ENCODE results near the gene HDAC4. TPM values are rescaled to one million over a fixed set of nuclear protein-coding genes. Genes with fewer than 3 reads are reported as not detected.

Gene HDAC4
- total RNA-seq, 1 experiment from 2014 or later, result 47.6 TPM

GRCh38 chr2:239377591-239377990 lies 23.2 kb downstream of the HDAC4 start:
- ATAC-seq (no peak), DNase-seq (ENCODE audit: low read depth, low spot score) (no peak)
- H3K79me2 ChIP-seq (ENCODE audit: insufficient read depth, low read length), result peaks cover 8% of the 10 kb centered on the region
- no peak overlapping the region for H3K9ac ChIP-seq (ENCODE audit: low read length)
- no peak overlapping the region for H3K27ac ChIP-seq (ENCODE audit: low read depth, low read length)
- RAD21 ChIA-PET (ENCODE audit: low non-redundant PET in 1 of 2, low total read pairs in 2 of 2, uncharacterized antibody in 2 of 2, unreplicated experiment in 2 of 2), result no interaction called here
- H2AFZ ChIP-seq (ENCODE audit: low read depth, low read length, poor library complexity, severe bottlenecking), result no peak overlapping the region
- no peak overlapping the region for H3K4me2 ChIP-seq (ENCODE audit: low read length)
- no peaks in the 10 kb centered on the region for H3K9me3 ChIP-seq (ENCODE audit: control insufficient read depth in 1 of 2, insufficient read depth in 1 of 2, low read depth in 1 of 2, low read length in 2 of 2)
- no peaks in the 10 kb centered on the region for H3K9me2 ChIP-seq (ENCODE audit: insufficient read depth)
- BruUV-seq (replicated peaks), result no TSS peak
- CTCF ChIA-PET, result no interaction called here
- H4K20me1 ChIP-seq (ENCODE audit: insufficient read depth), result no peaks in the 10 kb centered on the region
- H3K27me3 ChIP-seq (ENCODE audit: insufficient read depth, low read length), result no peaks in the 10 kb centered on the region
- H3K36me3 ChIP-seq (ENCODE audit: control insufficient read depth in 1 of 2, insufficient read depth in 2 of 2, low read length in 2 of 2), result no peaks in the 10 kb centered on the region
- intact Hi-C loops (cut with micrococcal nuclease), result loop anchor here (5.0 kb wide), 1 partner anchor 505 kb away; no protein-coding TSS in a partner anchor
- no peaks in the 10 kb centered on the region for H3K4me1 ChIP-seq (ENCODE audit: control insufficient read depth in 1 of 2, insufficient read depth in 2 of 2, low read length in 2 of 2)
- POLR2A ChIA-PET, result no interaction called here
- TF ChIP-seq REST (IDR thresholded peaks at IDR 0.05; ENCODE audit: low read depth) (no peak), ZNF274 (IDR thresholded peaks at IDR 0.05; ENCODE audit: low read depth, low read length) (no peak), POLR2A (IDR thresholded peaks at IDR 0.05; ENCODE audit: borderline replicate concordance, extremely low read depth, insufficient read depth, insufficient read length) (no peak), POLR2AphosphoS5 (IDR thresholded peaks at IDR 0.05; ENCODE audit: low read depth, low read length) (no peak), FOSL1 (IDR thresholded peaks at IDR 0.05; ENCODE audit: low read depth) (no peak), JUND (IDR thresholded peaks at IDR 0.05) (no peak), MAX (IDR thresholded peaks at IDR 0.05) (no peak), EGR1 (IDR thresholded peaks at IDR 0.05; ENCODE audit: low read depth) (no peak)
- no peak overlapping the region for H3K4me3 ChIP-seq (replicated peaks in 1 of 2; ENCODE audit: low read depth in 1 of 2, low read length in 2 of 2)
